DMS114 treated with DMSO at 0.1 percent for 48 hours (cell line): ENCODE measurements around the gene FCRL5.
"Not testable (repeated sequence)": the region's sequence is repeated elsewhere in the genome, so short reads cannot be mapped to it uniquely, and the experiment has no call there.

Experiments
- DNase-seq: peaks from one replicate; lab custom pipeline; 2025; ENCODE audit not compliant: unreplicated experiment; lab: John Stamatoyannopoulos, UW

The FCRL5 gene

GRCh38 chr1:157488156-157488555, 64.2 kb downstream of the FCRL5 start:
- DNase-seq, result no peak

GRCh38 chr1:157487504-157487903, 64.8 kb downstream of the FCRL5 start:
- no peak for DNase-seq

- no peak for DNase-seq
Measured at GRCh38 chr1:157487096-157487495, 65.2 kb downstream of the FCRL5 start.

GRCh38 chr1:157486400-157486799, 65.9 kb downstream of the FCRL5 start:
- not testable (repeated sequence) for DNase-seq

- DNase-seq, result no peak
Measured at GRCh38 chr1:157485793-157486192, 66.5 kb downstream of the FCRL5 start.

- DNase-seq, result no peak
Measured at GRCh38 chr1:157484573-157484972, 67.7 kb downstream of the FCRL5 start.

GRCh38 chr1:157483635-157484034, 68.7 kb downstream of the FCRL5 start:
- DNase-seq, result no peak

GRCh38 chr1:157482717-157483116, 69.6 kb downstream of the FCRL5 start:
- DNase-seq, result no peak

GRCh38 chr1:157482174-157482573, 70.1 kb downstream of the FCRL5 start:
- DNase-seq, result no peak

GRCh38 chr1:157478030-157478429, 74.3 kb downstream of the FCRL5 start:
- DNase-seq, result no peak

- no peak for DNase-seq
Measured at GRCh38 chr1:157477419-157477818, 74.9 kb downstream of the FCRL5 start.

GRCh38 chr1:157472959-157473358, 79.4 kb downstream of the FCRL5 start:
- DNase-seq, result no peak

- DNase-seq, result no peak
Measured at GRCh38 chr1:157472056-157472701, 80.1 kb downstream of the FCRL5 start.

- no peak for DNase-seq
Measured at GRCh38 chr1:157471531-157471930, 80.8 kb downstream of the FCRL5 start.

- no peak for DNase-seq
Measured at GRCh38 chr1:157469752-157470675, 82.3 kb downstream of the FCRL5 start.

- no peak for DNase-seq
Measured at GRCh38 chr1:157469300-157469699, 83.0 kb downstream of the FCRL5 start.

GRCh38 chr1:157466011-157466410, 86.3 kb downstream of the FCRL5 start:
- DNase-seq, result no peak
